Activated CD8-positive, alpha-beta memory T cell treated with anti-CD3 and anti-CD28 coated beads for 36 hours (primary cell): Measurements from ENCODE around the gene FAM114A2. TPM values are rescaled to one million over a fixed set of nuclear protein-coding genes. Genes with fewer than 3 reads are reported as not detected.

Experiments used
- CTCF ChIA-PET: fragments of 350-600 bp; sonication (Branson Sonifier 250); formaldehyde crosslinking; loops from one replicate; lab custom pipeline; 2021; ENCODE audit warnings: antibody characterized with exemption; lab: Charles Lee
- POLR2A ChIA-PET: fragments of 350-600 bp; sonication (Branson Sonifier 250); formaldehyde crosslinking; loops from one replicate; lab custom pipeline; 2021; ENCODE audit warnings: antibody characterized with exemption; lab: Charles Lee
- total RNA-seq, 2 experiments: library from RNA; stranded (reverse); gene quantifications; one replicate each; pipeline ENCODE4 v1.2.3, GENCODE V29; 2021

Gene FAM114A2
- total RNA-seq, 2 experiments from 2014 or later, result 28.8 to 30.9 TPM

GRCh38 chr5:153964191-153964879, 74.4 kb downstream of the FAM114A2 start:
- ChIA-PET POLR2A (no interaction called here), CTCF (interaction anchor here (1.1 to 1.7 kb wide), 3 partner anchors 24 to 1404 kb away, joined by 3 to 8 read pairs (median 3); no protein-coding TSS in a partner anchor)

- ChIA-PET POLR2A (no interaction called here), CTCF (interaction anchor here (1.1 kb wide), 1 partner anchor 1428 kb away, joined by 5 read pairs; no protein-coding TSS in a partner anchor)
Observed at GRCh38 chr5:153960269-153961215, 78.2 kb downstream of the FAM114A2 start.

- ChIA-PET CTCF (no interaction called here), POLR2A (no interaction called here)
Observed at GRCh38 chr5:153959134-153959957, 79.4 kb downstream of the FAM114A2 start.

- POLR2A ChIA-PET, result no interaction called here
- CTCF ChIA-PET, result no interaction called here
Observed at GRCh38 chr5:153957205-153957604, 81.5 kb downstream of the FAM114A2 start.

- ChIA-PET CTCF (interaction anchor here (0.5 kb wide), 1 partner anchor 769 kb away, joined by 5 read pairs; no protein-coding TSS in a partner anchor), POLR2A (no interaction called here)
Observed at GRCh38 chr5:153953411-153953810, 85.3 kb downstream of the FAM114A2 start.

GRCh38 chr5:153952893-153953292, 85.8 kb downstream of the FAM114A2 start:
- ChIA-PET POLR2A (no interaction called here), CTCF (interaction anchor here (0.5 kb wide), 1 partner anchor 770 kb away, joined by 5 read pairs; no protein-coding TSS in a partner anchor)

- ChIA-PET CTCF (no interaction called here), POLR2A (no interaction called here)
Observed at GRCh38 chr5:153952057-153952456, 86.7 kb downstream of the FAM114A2 start.

- ChIA-PET POLR2A (no interaction called here), CTCF (no interaction called here)
Observed at GRCh38 chr5:153941265-153941664, 97.4 kb downstream of the FAM114A2 start.

Other genes with a start within 250 kb of the FAM114A2 start
- gene MFAP3, start 57 bp upstream of the FAM114A2 start, total RNA-seq, result 10 to 100 TPM; 15.6 to 17.3 TPM
- 10 to 100 TPM; 24.6 to 30.0 TPM for gene GALNT10, start 151.8 kb upstream of the FAM114A2 start, total RNA-seq